ENCODE results near the gene FAM187B.

FAM187B gene

GRCh38 chr19:35216833-35217648, 11.5 kb downstream of the FAM187B start:
- TF ChIP-seq GATA1 (IDR thresholded peaks at IDR 0.05; ENCODE audit: low read depth, low read length) (no peak), POLR2A (IDR thresholded peaks at IDR 0.05; ENCODE audit: low read length) (no peak)
- no peak for DNase-seq

- TF ChIP-seq POLR2A (IDR thresholded peaks at IDR 0.05; ENCODE audit: low read length) (no peak), GATA1 (IDR thresholded peaks at IDR 0.05; ENCODE audit: low read depth, low read length) (no peak)
- no peak for DNase-seq
Measured at GRCh38 chr19:35216016-35216832, 12.3 kb downstream of the FAM187B start.

- TF ChIP-seq GATA1 (IDR thresholded peaks at IDR 0.05; ENCODE audit: low read depth, low read length) (no peak), POLR2A (IDR thresholded peaks at IDR 0.05; ENCODE audit: low read length) (no peak)
- DNase-seq = no peak
Measured at GRCh38 chr19:35214766-35215422, 13.6 kb downstream of the FAM187B start.

DNA sequence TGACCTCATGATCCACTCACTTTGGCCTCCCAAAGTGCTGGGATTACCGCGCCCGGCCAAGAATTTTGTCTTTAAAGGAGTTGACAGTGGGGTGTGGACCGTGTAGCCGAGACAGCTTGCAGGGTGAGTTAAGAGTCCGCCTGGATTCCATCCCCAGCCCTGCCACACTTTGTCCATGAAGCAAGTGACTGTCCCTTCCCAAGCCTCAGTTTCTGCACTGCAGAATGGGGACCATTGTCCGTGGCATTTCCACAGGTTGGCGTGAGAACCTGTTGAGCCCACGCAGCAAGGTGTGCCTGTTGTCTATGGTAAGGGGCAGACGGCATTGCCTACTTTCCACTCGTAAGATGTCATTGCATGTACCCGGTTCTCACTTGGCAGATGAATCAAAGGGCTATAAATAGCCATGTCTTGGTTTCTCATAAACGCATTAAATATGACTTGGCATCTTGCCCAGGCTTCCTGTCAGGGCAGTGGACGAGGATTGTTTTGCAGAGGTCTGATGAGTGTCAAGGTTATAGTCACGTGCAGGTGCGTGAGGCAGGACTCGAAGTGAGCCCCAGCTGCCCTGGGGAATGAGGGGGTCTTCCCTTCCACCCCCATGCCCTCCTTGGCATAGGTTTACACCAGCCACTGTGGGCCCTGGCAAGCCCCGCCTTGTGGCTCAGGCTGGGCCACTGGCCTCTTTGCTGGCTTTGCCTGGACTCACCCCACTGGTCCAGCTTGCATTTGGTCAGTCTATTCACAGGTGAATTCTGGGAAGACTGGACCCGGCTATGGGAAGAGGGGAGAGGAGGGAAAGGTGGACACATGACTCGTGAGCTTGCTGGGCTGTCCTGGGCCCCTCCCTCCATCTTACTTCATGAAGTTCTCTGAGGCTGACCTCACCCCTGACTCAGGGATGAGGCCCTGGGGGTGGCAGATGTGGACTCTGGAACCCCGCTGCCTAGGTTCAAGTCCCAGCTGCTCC, 14.6 kb downstream of the FAM187B start:
- TF ChIP-seq GATA1 (IDR thresholded peaks at IDR 0.05; ENCODE audit: low read depth, low read length) = no peak
- TF ChIP-seq POLR2A (IDR thresholded peaks at IDR 0.05; ENCODE audit: low read length) = no peak
- no peak for DNase-seq

GRCh38 chr19:35212241-35212640, 16.3 kb downstream of the FAM187B start:
- TF ChIP-seq POLR2A (IDR thresholded peaks at IDR 0.05; ENCODE audit: low read length) = no peak
- no peak for TF ChIP-seq GATA1 (IDR thresholded peaks at IDR 0.05; ENCODE audit: low read depth, low read length)
- DNase-seq = no peak

- DNase-seq = no peak
- TF ChIP-seq GATA1 (IDR thresholded peaks at IDR 0.05; ENCODE audit: low read depth, low read length) (no peak), POLR2A (IDR thresholded peaks at IDR 0.05; ENCODE audit: low read length) (no peak)
Measured at GRCh38 chr19:35211545-35212230, 16.9 kb downstream of the FAM187B start.

DNA sequence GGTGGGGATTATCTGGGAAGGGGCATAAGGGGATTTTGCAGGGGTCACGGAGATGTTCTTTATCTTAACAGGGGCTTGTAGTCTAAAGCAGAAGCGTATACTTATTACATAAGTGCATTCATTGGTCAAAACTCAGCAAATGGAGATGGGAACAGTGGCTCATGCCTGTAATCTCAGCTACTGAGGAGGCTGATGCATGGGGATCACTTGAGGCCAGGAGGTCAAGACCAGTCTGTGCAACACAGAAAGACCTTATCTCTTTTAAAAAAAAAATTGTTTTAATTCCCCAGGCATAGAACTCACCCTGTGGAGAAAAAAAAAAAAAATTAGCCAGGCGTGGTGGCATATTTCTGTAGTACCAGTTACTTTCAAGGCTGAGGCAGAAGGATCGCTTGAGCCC, 18.9 kb downstream of the FAM187B start:
- TF ChIP-seq POLR2A (IDR thresholded peaks at IDR 0.05; ENCODE audit: low read length) = no peak
- TF ChIP-seq GATA1 (IDR thresholded peaks at IDR 0.05; ENCODE audit: low read depth, low read length) = no peak
- no peak for DNase-seq

- DNase-seq = no peak
- TF ChIP-seq POLR2A (IDR thresholded peaks at IDR 0.05; ENCODE audit: low read length) (no peak), GATA1 (IDR thresholded peaks at IDR 0.05; ENCODE audit: low read depth, low read length) (no peak)
Measured at GRCh38 chr19:35208121-35208520, 20.4 kb downstream of the FAM187B start.

DNA sequence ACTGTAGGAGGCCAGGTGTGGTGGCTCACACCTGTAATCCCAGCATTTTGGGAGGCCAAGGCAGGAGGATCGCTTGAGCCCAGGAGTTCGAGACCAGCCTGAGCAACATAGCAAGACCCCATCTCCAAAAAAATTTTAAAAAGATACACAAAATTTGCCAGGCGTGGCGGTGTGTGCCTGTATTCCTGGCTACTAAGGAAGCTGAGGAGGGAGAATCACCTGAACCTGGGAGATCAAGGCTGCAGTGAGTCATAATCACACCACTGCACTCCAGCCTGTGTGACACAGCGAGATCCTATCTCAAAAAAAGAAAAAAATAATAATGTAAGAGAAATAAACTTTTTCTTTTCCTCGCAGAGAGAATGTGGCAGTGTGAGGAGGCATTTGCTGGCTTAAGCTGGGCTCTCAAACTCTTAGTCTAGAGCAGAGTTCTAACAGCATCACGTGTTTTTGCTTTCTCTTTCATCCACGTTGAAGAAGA, 21.1 kb downstream of the FAM187B start:
- TF ChIP-seq GATA1 (IDR thresholded peaks at IDR 0.05; ENCODE audit: low read depth, low read length) = no peak
- TF ChIP-seq POLR2A (IDR thresholded peaks at IDR 0.05; ENCODE audit: low read length) = no peak
- no peak for DNase-seq

- no peak for DNase-seq
- no peak for TF ChIP-seq GATA1 (IDR thresholded peaks at IDR 0.05; ENCODE audit: low read depth, low read length)
- TF ChIP-seq POLR2A (IDR thresholded peaks at IDR 0.05; ENCODE audit: low read length) = no peak
Measured at GRCh38 chr19:35206855-35207254, 21.7 kb downstream of the FAM187B start.

- TF ChIP-seq GATA1 (IDR thresholded peaks at IDR 0.05; ENCODE audit: low read depth, low read length) = no peak
- no peak for TF ChIP-seq POLR2A (IDR thresholded peaks at IDR 0.05; ENCODE audit: low read length)
Measured at GRCh38 chr19:35206379-35206778, 22.2 kb downstream of the FAM187B start.

GRCh38 chr19:35205733-35206323, 22.7 kb downstream of the FAM187B start:
- no peak for TF ChIP-seq POLR2A (IDR thresholded peaks at IDR 0.05; ENCODE audit: low read length)
- no peak for TF ChIP-seq GATA1 (IDR thresholded peaks at IDR 0.05; ENCODE audit: low read depth, low read length)
- DNase-seq = no peak

More at GRCh38 chr19:35206379-35206778, 22.2 kb downstream of the FAM187B start:
- no peak for DNase-seq

Measured in erythroblast (primary cell).